Ovary (tissue), 1 donor: ENCODE data around the gene PHYH.

Experiments used
- EP300 ChIP-seq: sonication (generic); formaldehyde crosslinking; IDR thresholded peaks from one replicate; pipeline ENCODE4 v1.6.1; 2017; ENCODE audit warnings: antibody characterized with exemption
- POLR2A ChIP-seq: fragments of 450-650 bp; IDR thresholded peaks from one replicate; pipeline ENCODE4 v1.6.1; 2017; ENCODE audit warnings: antibody characterized with exemption, mild to moderate bottlenecking, moderate library complexity

DNA sequence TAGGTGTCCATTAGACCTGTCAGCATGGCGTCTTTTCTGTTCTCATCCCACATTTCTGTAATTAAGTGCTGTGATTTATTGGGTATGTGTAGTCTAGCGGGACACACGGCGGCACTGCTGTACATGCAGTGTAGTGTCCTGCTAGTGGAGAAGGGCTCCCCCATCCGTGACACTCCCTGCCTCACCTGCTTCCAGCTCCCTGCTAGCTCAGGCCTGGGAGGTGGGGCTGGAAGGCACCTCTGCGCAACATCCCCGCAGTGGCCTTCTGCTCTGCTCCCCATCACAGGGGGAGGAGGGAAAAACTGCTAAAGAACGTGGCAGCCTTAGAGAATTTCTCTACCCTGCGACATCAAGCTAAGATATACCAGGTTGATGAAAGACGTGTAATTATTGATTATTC lies 28.7 kb upstream of the PHYH start:
- TF ChIP-seq EP300 (no peak), POLR2A (no peak)
